GM08714 (cell line): ENCODE data around the gene KNG1.
"Not testable (repeated sequence)": the region's sequence is repeated elsewhere in the genome, so short reads cannot be mapped to it uniquely, and the experiment has no call there.

ENCODE experiments used
- H3K4me3 ChIP-seq: fragments of 200-500 bp; sonication (Bioruptor generic); 2 replicates; pipeline ENCODE4 v1.5.1; 2014; ENCODE audit warnings: mild to moderate bottlenecking, low read length, inconsistent platforms
- ZNF274 ChIP-seq: IDR thresholded peaks from 2 replicates; pipeline ENCODE4 v1.6.1; 2012; ENCODE audit warnings: mild to moderate bottlenecking, low read depth, low read length

KNG1 gene

DNA sequence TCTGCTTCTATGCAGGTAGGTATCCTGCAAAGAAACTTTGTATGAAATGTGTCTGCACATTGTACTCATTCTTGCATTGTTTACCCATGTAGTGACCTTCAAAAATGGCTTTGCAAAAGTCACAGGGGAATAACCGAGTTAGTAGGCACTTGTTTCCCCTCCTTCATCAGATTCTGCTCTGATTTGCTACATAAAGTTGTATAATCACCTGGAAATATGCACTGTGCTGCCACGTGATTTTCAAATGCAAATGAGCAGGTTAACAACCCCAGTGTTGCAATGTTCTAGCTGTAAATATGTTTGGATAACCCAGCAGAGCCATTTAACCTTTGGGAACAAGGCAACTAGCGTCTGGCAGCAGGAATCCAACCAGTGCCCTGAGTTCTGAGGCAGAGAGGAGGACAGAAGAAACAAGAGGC is at the start of gene KNG1:
KNG1 (plus strand) TSS at position 321 of the 419 bp plus-strand sequence. CDS start 184 bp downstream, outside the sequence.
- no peak for TF ChIP-seq ZNF274
- H3K4me3 ChIP-seq, result no peak within 1 kb of the TSS

DNA sequence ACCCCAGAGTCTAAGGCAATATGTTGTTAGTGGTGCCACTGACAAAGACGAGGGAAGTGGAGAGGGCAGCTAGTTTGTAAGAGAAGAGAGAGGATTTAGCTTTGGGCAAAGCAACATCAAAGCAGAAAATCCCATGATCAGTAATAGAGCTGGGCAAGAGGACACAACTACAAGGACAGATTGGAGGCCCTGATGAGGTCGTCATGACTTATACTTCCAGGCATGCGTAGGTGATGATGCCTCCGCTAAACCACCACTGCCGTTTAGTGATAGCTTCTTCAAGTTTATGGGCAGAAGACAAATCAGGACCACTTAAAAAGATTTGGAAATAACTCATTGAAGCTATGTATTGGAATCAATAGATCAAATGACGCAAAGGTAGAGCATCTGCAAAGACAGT is 48.7 kb upstream of the KNG1 start:
- no peak overlapping the region for H3K4me3 ChIP-seq
- no peak for TF ChIP-seq ZNF274

DNA sequence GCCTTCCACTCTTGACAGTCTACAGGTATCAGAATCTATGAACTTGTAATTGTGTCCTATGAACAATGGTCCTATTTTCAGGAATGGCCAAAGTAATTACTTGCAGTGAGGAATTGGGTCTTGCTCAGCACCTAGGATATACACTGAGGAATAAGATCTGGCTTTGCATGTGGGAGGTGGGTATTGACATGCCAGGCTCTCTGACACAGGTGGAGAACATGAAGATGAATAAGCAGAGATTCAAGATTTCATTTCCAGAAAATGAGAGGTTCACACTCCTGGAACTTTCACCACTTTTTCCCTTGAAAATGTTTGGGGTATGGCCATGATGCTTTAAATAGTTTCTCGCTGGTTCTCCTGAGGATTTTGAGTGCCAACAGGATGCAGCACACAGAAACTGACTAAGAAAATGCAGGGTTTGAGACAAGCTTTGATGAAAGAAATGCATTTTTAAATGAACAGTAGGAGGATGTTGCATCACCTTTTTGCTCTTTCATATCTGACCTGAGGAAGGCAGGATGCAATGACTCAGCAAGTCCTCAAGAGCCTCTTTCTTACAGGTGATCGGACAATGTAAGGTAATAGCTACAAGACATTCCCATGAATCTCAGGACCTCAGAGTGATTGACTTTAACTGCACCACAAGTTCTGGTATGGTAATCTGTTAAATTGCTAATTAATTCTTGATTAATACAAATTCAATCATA is 47.6 kb upstream of the KNG1 start:
- no peak overlapping the region for H3K4me3 ChIP-seq
- TF ChIP-seq ZNF274, result no peak

DNA sequence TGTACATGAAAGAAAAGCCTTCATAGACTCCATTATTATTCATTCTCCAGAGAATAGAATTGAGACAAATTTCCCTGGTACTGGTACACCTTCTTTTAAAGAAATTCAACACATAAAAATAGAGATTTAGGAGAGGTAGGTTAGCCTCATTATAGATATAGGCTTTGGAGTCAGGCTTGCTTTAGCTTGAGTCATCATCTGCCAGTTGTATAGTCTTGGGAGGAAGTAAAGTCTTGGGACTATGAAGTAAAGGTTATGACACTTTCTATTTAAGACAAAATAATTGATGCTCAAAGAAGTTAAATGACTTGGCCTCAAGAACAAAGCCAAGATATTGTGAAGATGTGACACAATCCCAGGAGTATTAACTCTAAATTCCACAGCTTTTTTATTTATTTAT is 47.0 kb upstream of the KNG1 start:
- TF ChIP-seq ZNF274, result no peak
- H3K4me3 ChIP-seq, result no peak overlapping the region

DNA sequence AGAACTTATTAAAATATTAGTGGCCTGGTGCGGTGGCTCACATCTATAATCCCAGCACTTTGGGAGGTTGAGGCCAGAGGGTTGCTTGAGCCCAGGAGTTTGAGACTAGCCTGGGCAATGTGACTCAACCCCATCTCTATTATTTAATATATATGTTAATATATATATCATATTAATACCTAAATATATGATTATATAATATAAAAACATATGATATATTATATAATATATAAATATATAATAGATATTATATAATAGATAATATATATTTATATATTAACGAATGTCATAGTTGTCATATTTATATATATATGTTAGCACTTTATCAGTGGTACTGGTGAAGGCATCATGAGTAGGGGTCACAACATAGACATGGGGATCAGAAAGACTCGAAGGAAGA is 46.1 kb upstream of the KNG1 start:
- no peak for TF ChIP-seq ZNF274
- H3K4me3 ChIP-seq, result no peak overlapping the region

DNA sequence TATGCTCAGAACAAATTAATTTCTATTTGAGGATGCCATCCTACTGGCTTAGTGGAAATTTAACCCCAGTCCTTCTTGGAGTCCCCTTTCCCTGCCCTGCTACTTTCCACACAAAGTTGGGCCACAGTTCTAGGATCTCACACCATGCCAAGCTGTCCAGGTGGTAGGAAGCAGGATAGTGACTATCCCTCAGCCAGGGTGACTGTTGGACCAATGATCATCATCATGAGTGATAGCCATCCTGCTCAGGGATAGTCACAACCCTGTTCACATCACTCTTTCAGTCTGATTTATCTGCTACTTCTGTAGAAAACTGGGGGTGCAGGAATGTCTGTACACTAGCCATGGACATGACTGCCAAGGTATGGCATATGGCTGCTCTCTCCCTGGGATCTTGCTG is 38.6 kb upstream of the KNG1 start:
- no peak for TF ChIP-seq ZNF274
- H3K4me3 ChIP-seq, result no peak overlapping the region

DNA sequence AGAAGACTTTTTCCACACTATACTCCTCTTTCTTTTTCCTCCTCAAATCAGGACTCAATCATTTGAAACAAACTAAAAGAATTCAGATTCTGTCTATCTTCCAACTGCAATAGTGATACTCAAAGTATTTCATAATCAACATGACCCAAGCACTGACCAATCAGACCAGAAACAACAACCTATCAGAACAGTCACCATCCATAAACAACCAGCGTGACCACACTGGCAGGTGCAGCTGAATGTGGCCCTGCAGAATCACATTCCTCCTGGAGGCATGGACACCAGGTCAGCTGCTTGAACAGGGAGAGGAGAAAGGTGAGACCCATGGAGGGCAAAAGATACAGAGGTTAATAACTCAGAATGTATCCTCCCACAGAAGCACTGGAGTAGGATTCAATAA is 38.0 kb upstream of the KNG1 start:
- no peak for TF ChIP-seq ZNF274

DNA sequence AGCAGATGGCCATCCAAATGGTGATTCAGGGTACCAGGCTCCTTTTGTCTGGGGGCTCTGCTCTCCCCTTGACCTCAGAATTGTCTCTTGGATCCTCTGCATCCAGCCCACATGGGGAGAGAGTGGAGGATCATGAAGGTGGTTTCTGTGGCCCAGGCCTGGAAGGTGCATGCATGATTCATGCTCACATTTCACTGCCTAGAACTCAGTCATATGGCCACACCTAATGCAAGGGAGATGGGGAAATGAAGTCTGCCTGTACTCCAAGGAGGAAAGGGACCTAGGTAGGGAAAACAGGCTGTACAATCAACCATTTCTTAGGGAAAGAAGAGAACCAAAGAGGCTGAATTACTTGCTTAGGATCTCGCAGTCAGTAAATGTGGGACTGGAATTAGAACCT is 36.3 kb upstream of the KNG1 start:
- no peak overlapping the region for H3K4me3 ChIP-seq
- TF ChIP-seq ZNF274, result no peak

More for the DNA sequence above, 38.0 kb upstream of the KNG1 start:
- no peak overlapping the region for H3K4me3 ChIP-seq

DNA sequence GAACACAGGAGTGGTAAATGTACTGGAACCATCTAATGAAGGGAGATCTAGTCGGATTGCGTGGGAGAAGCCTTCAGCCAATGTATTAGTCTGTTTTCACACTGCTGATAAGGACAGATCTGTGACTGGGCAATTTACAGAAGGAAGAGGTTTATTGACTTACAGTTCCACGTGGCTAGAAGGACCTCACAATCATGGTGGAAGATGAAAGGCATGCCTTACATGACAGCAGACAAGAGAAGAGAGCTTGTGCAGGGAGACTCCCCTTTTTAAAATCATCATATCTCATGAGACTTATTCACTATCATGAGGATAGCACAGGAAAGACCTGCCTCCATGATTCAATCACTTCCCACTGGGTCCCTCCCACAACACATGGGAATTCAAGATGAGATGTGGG is 34.3 kb upstream of the KNG1 start:
- no peak for TF ChIP-seq ZNF274
- H3K4me3 ChIP-seq, result no peak overlapping the region

DNA sequence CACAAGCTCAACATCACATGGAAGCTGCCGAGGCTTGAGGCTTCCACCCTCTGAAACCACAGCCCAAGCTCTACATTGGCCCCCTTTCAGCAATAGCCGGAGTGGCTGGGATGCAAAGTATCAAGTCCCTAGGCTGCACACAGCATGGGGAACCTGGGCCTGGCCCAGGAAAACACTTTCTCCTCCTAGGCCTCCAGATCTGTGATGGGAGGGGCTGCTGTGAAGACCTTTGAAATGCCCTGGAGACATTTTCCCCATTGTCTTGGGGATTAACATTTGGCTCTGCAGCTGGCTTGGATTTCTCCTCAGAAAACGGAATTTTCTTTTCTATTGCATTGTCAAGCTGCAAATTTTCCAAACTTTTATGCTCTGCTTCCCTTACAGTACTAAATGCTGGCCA is 33.2 kb upstream of the KNG1 start:
- no peak overlapping the region for H3K4me3 ChIP-seq
- no peak for TF ChIP-seq ZNF274

DNA sequence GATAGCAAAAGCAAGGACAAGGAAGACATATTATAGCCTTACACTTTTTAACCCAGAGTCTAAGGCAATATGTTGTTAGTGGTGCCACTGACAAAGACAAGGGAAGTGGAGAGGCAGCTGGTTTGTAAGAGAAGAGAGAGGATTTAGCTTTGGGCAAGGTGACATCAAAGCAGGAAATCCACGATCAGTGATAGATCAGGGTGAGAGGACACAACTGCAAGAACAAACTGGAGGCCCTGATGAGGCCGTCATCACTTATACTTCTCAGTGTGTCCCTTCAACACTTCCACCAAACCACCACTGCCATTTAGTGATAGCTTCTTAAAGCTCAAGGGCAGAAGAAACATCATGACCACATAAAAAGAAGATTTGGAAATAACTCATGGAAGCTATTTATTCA is 30.7 kb upstream of the KNG1 start:
- H3K4me3 ChIP-seq, result not testable (repeated sequence)

DNA sequence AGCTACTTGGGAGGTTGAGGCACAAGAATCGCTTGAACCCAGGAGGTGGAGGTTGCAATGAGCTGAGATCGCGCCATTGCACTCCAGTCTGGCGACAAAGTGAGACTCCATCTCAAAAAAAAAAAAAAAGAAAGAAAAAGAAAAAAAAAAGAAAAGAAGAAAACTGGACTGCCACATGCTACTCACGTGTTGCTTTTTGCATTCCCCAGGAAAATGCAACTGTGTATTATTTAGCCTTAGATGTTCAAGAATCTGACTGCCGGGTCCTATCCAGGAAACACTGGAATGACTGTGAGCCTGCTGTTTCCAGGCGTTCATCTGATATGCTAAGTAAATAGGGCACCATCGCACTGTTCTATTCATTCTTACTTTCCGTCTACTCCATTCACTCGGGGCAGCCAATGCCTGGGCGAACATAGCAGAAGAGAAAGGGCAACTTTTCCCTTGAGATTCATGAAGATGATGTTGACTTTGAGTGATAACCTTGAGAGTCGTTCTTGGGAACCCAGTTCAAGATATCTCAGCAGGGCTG is 30.0 kb upstream of the KNG1 start:
- no peak overlapping the region for H3K4me3 ChIP-seq
- TF ChIP-seq ZNF274, result no peak

DNA sequence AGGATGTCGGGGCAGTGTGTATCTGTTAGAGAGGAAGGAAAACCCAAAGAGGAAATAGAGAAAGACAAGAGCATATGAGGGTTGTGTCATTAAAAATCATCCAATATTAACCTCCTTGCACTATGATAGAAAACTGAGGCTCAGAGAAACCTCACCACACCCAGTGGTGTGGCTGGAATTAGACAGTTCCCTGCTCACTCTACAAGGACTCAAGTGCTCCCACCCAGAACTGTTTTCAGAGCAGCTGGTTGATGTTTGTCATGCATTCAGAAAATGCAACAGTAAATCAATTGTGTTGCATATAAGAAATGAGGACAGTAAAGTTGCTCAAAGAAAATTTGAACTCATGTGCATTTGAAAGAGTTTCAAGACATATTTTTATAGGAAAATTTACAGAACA is 26.9 kb upstream of the KNG1 start:
- not testable (repeated sequence) for H3K4me3 ChIP-seq

DNA sequence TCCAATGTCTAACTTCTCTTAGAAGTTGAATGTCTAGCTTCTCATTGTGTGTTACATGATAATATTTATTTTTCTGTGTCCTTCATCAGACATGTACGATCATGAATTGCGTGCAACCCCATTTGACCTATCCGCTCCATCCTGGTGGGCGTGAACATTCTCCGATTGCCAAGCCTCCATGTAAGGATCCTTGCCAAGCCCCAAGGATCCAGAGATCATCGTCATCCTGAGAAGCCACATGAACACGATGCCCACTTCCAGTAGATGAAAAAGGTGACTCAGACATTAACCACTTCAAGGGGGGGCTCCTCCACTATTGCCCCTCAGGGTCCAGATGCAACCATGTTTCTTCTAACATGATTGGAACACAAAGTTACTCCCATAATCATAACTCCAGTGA is 25.5 kb upstream of the KNG1 start:
- no peak overlapping the region for H3K4me3 ChIP-seq
- no peak for TF ChIP-seq ZNF274

DNA sequence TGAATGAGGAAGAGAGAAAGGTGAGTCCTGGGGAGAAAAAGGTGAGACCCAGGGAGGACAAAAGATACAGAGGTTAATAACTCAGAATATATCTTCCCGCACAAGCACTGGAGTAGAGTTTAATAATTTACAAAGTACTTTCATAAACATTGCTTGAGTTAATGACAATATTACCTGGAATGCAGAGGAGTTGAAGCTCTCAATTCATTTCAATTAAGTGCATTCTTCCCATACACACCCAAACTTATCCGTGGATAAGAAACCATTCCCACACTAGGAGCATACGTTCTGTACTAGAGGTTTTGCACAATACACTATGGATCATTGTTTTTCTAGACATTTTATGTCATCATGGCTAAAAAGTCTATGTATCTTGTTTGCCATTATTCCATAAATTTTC is 23.3 kb upstream of the KNG1 start:
- H3K4me3 ChIP-seq, result no peak overlapping the region
- no peak for TF ChIP-seq ZNF274
